ENCODE results near the gene VWA8. TPM values are rescaled to one million over a fixed set of nuclear protein-coding genes. Genes with fewer than 3 reads are reported as not detected.

Gene VWA8
- total RNA-seq, 3 donors from 2014 or later, result 18.4 to 43.5 (median 34.7) TPM

- DNase-seq (ENCODE audit: low spot score in 2 of 2), result no peak
- no peaks in the 10 kb centered on the region for H3K9me3 ChIP-seq
- intact Hi-C loops (cut with DNase I; ENCODE audit: low total_unique reads), result no loop called here
- H3K27me3 ChIP-seq, result no peaks in the 10 kb centered on the region
- no peaks in the 10 kb centered on the region for H3K36me3 ChIP-seq
- H3K4me1 ChIP-seq, result no peaks in the 10 kb centered on the region
- H3K27ac ChIP-seq, result no peak overlapping the region
- H3K4me3 ChIP-seq, result no peak overlapping the region
- TF ChIP-seq CTCF (IDR thresholded peaks at IDR 0.05) (no peak), POLR2AphosphoS5 (IDR thresholded peaks at IDR 0.05) (no peak), POLR2A (IDR thresholded peaks at IDR 0.05) (no peak)
These were observed 172.4 kb downstream of the VWA8 start for GRCh38 chr13:41788552-41788951.

- Histone ChIP-seq H3K27me3 (no peaks in the 10 kb centered on the region), H3K27ac (no peak overlapping the region), H3K4me3 (no peak overlapping the region), H3K4me1 (peaks cover 0 to 7% of the 10 kb centered on the region in 2 donors), H3K9me3 (no peaks in the 10 kb centered on the region), H3K36me3 (no peaks in the 10 kb centered on the region)
- intact Hi-C loops (cut with DNase I; ENCODE audit: low total_unique reads), result no loop called here
- TF ChIP-seq CTCF (IDR thresholded peaks at IDR 0.05) (no peak), POLR2A (IDR thresholded peaks at IDR 0.05) (no peak), POLR2AphosphoS5 (IDR thresholded peaks at IDR 0.05) (no peak)
- no peak for DNase-seq (ENCODE audit: low spot score in 2 of 2)
These were observed 175.3 kb downstream of the VWA8 start for GRCh38 chr13:41785402-41786172.

- Histone ChIP-seq H3K27ac (no peak overlapping the region), H3K4me3 (no peak overlapping the region), H3K36me3 (no peaks in the 10 kb centered on the region), H3K9me3 (no peaks in the 10 kb centered on the region), H3K4me1 (peaks cover 0 to 13% of the 10 kb centered on the region in 2 donors), H3K27me3 (no peaks in the 10 kb centered on the region)
- DNase-seq (ENCODE audit: low spot score in 2 of 2), result no peak
- intact Hi-C loops (cut with DNase I; ENCODE audit: low total_unique reads), result no loop called here
- TF ChIP-seq CTCF (IDR thresholded peaks at IDR 0.05) (no peak), POLR2A (IDR thresholded peaks at IDR 0.05) (no peak), POLR2AphosphoS5 (IDR thresholded peaks at IDR 0.05) (no peak)
These were observed 178.8 kb downstream of the VWA8 start for GRCh38 chr13:41782086-41782485.

GRCh38 chr13:41780715-41781706 lies 179.9 kb downstream of the VWA8 start:
- peak overlapping the region in 1 of 3 donors; percentile 17 for H3K4me3 ChIP-seq
- no peaks in the 10 kb centered on the region for H3K27me3 ChIP-seq
- peak overlapping the region; percentile 61 to 71 for H3K27ac ChIP-seq
- TF ChIP-seq POLR2A (IDR thresholded peaks at IDR 0.05), result no peak
- TF ChIP-seq CTCF (IDR thresholded peaks at IDR 0.05), result no peak
- no peak for TF ChIP-seq POLR2AphosphoS5 (IDR thresholded peaks at IDR 0.05)
- no peaks in the 10 kb centered on the region for H3K9me3 ChIP-seq
- no peaks in the 10 kb centered on the region for H3K36me3 ChIP-seq
- intact Hi-C loops (cut with DNase I; ENCODE audit: low total_unique reads), result no loop called here
- peaks cover 0 to 13% of the 10 kb centered on the region in 2 donors for H3K4me1 ChIP-seq
- DNase-seq (ENCODE audit: low spot score in 2 of 2), result peak in 1 of 2 donors; percentile 37

All from breast epithelium (tissue), 4 donors.